Epithelial cell of esophagus (primary cell): ENCODE data around the gene CHST11.

Source experiments
- DNase-seq: peaks from one replicate; pipeline ENCODE4 v3.0.0; 2010; ENCODE audit warnings: low read depth
- H3K4me3 ChIP-seq: 2 replicates; pipeline ENCODE4 v1.5.1; 2011; ENCODE audit warnings: mild to moderate bottlenecking, low read length, control low read depth
- CTCF ChIP-seq: IDR thresholded peaks from 2 replicates; pipeline ENCODE4 v1.5.1; 2011; ENCODE audit warnings: low read depth, mild to moderate bottlenecking, low read length, control low read depth, inconsistent platforms; ENCODE audit not compliant: insufficient read depth; ENCODE audit errors: missing control alignments

The CHST11 gene

GRCh38 chr12:104752881-104753280 is 296.1 kb downstream of the CHST11 start:
- no peak for TF ChIP-seq CTCF
- no peak for DNase-seq
- no peak overlapping the region for H3K4me3 ChIP-seq

- no peak overlapping the region for H3K4me3 ChIP-seq
- no peak for TF ChIP-seq CTCF
Measured at GRCh38 chr12:104756901-104757300, 300.2 kb downstream of the CHST11 start.

GRCh38 chr12:104758771-104759170 is 302.0 kb downstream of the CHST11 start:
- no peak for DNase-seq
- no peak for TF ChIP-seq CTCF
- no peak overlapping the region for H3K4me3 ChIP-seq

More at GRCh38 chr12:104756901-104757300, 300.2 kb downstream of the CHST11 start:
- no peak for DNase-seq

DNA sequence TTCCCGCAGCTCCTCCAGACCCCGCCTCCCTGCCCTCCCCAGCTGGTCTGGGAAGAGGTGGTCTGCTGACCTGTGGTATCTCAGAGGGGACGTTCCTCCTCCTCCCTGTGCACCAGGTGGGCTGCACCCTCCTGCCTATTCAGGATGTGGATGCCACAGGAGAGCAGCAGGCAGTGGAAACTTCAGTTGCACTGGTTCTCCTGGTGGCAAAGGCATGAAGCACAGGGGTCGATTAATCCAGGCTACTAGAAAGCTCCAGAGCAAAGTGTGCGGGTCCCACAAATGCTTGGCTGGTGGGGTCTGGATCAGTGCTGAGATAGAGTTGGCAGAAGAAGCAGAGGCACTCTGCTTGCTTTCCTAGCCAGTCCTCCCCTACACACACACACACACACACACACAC is 304.3 kb downstream of the CHST11 start:
- no peak for DNase-seq
- TF ChIP-seq CTCF = peak; percentile 18
- H3K4me3 ChIP-seq = no peak overlapping the region

DNA sequence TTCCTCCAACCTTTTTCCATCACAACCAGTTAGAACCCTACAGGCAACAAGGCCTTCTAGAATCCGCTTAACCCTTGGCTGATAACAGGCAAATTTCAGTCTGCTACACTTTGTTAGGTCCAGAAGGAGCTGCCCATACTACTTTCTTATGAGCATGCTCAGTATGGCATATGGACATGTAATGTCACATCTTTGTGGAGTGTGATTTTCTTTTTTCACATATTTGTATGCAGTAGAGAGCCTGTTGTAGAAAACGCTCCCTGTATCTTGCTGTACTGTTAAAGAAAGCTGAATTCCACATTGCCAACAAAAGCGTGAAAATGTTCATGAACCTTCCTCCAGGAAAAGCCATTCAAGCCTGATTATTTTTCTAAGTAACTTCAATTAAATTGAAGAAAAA is 304.9 kb downstream of the CHST11 start:
- no peak overlapping the region for H3K4me3 ChIP-seq
- no peak for DNase-seq
- no peak for TF ChIP-seq CTCF

DNA sequence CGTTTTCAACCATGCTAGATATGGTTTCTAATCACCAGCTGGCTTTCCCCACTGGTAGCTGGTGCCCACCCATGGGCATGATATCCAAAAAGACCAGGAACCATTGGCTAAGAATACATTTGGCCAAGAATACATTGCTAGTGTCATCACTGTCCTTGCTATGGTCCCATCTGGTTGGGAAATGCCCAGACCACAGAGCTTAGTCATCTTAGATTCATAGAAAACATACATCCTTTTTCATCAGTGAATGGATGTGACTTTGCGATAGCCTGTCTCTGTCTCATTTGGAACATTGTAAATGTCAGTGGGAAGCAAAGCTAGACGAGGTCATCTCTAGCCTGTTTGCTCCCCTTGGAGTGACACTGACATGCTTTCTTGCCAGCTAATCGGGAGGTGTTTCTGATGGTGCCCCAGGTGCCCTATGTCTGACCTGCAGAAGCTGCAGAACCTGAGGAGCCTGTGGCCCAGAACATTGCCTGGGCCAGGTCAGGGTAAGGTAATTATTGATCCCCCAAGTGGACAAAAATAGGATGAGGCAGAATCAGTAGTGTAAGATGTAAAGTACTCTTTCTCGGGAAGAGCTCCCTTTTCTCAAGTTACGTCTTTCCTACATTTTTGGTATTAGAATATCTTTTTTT is 306.5 kb downstream of the CHST11 start:
- TF ChIP-seq CTCF = no peak
- peak; percentile 57 for DNase-seq
- no peak overlapping the region for H3K4me3 ChIP-seq
